Stimulated activated CD4-positive, alpha-beta T cell treated with anti-CD3 and anti-CD28 coated beads, TNF-alpha, amount 100 ng/mL, for 4 hours (primary cell): ENCODE measurements around the gene CRYZL1.
"Not testable (repeated sequence)": the region's sequence is repeated elsewhere in the genome, so short reads cannot be mapped to it uniquely, and the experiment has no call there.

Experiments
- DNase-seq, 3 experiments: peaks; one replicate each; pipeline ENCODE4 v3.0.0-alpha.2; 2020; ENCODE audit warnings: low read depth in 3 of 3

The CRYZL1 gene

GRCh38 chr21:33626151-33626550, 15.4 kb downstream of the CRYZL1 start:
- not testable (repeated sequence) for DNase-seq

GRCh38 chr21:33622253-33622652, 19.3 kb downstream of the CRYZL1 start:
- no peak for DNase-seq

- DNase-seq: no peak
These were observed 21.8 kb downstream of the CRYZL1 start for GRCh38 chr21:33619726-33620125.

GRCh38 chr21:33618407-33618806, 23.1 kb downstream of the CRYZL1 start:
- DNase-seq: no peak

- DNase-seq: not testable (repeated sequence)
These were observed 24.0 kb downstream of the CRYZL1 start for GRCh38 chr21:33617565-33617964.

GRCh38 chr21:33611006-33611744, 30.4 kb downstream of the CRYZL1 start:
- DNase-seq: no peak

- no peak for DNase-seq
These were observed 33.0 kb downstream of the CRYZL1 start for GRCh38 chr21:33608559-33608958.

GRCh38 chr21:33598051-33598450, 43.5 kb downstream of the CRYZL1 start:
- no peak for DNase-seq

GRCh38 chr21:33588485-33589335, 52.8 kb downstream of the CRYZL1 start, which contains the start of gene DONSON:
Gene DONSON (minus strand): TSS chr21:33588684. CDS start chr21:33588641, 43 bp downstream.
- DNase-seq: peak; percentile 77 to 83 (median 79)

GRCh38 chr21:33587792-33588484, 53.6 kb downstream of the CRYZL1 start:
- DNase-seq: no peak

- no peak for DNase-seq
These were observed 54.6 kb downstream of the CRYZL1 start for GRCh38 chr21:33586927-33587326.

GRCh38 chr21:33584455-33584854, 57.1 kb downstream of the CRYZL1 start:
- DNase-seq: no peak

GRCh38 chr21:33578959-33579542, 62.5 kb downstream of the CRYZL1 start:
- no peak for DNase-seq

GRCh38 chr21:33578214-33578613, 63.3 kb downstream of the CRYZL1 start:
- no peak for DNase-seq

- DNase-seq: not testable (repeated sequence)
These were observed 64.8 kb downstream of the CRYZL1 start for GRCh38 chr21:33576741-33577141.

- no peak for DNase-seq
These were observed 69.2 kb downstream of the CRYZL1 start for GRCh38 chr21:33572350-33572749.

- no peak for DNase-seq
These were observed 71.5 kb downstream of the CRYZL1 start for GRCh38 chr21:33569991-33570390.

- DNase-seq: no peak
These were observed 73.1 kb downstream of the CRYZL1 start for GRCh38 chr21:33568448-33568847.

GRCh38 chr21:33567914-33568313, 73.6 kb downstream of the CRYZL1 start:
- DNase-seq: no peak

- no peak for DNase-seq
These were observed 75.0 kb downstream of the CRYZL1 start for GRCh38 chr21:33566514-33566913.

- DNase-seq: no peak
These were observed 79.2 kb downstream of the CRYZL1 start for GRCh38 chr21:33562389-33562788.

GRCh38 chr21:33561373-33561772, 80.2 kb downstream of the CRYZL1 start:
- no peak for DNase-seq
